Measurements from ENCODE around the gene TMEM131L.

Gene TMEM131L

DNA sequence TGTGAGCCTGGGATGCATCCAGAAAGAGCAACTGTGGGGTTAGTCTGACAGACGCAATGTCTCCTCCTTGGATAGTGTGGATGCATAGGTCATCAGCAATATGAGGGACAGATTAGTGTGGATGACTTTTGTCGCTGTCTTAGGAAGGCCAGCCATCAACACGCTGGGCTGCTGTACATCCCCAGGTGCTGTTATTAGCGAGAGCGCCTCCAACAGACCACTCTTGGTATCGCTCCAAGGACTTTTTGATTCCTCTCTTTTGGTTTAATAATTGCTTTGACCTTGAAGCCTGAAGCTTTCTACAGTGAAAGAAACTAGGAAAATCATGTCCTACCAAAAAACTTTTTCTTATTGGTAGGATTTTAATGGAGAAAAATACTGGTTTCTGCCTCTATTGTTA lies 76.7 kb downstream of the TMEM131L start:
- Histone ChIP-seq H4K20me1 (ENCODE audit: control insufficient read depth, insufficient read depth, low read depth, low read length) (peaks cover 65% of the 10 kb centered on the region), H3K79me2 (ENCODE audit: control insufficient read depth, low read length) (peaks cover 100% of the 10 kb centered on the region), H3K4me1 (ENCODE audit: control insufficient read depth, low read length) (peaks cover 44% of the 10 kb centered on the region), H3K9me3 (ENCODE audit: control insufficient read depth, insufficient read depth, low read length) (no peaks in the 10 kb centered on the region), H3K9me2 (replicated peaks; ENCODE audit: control insufficient read depth, low read length) (no peaks in the 10 kb centered on the region), H3F3A (ENCODE audit: control insufficient read depth, insufficient read depth) (peaks cover 51% of the 10 kb centered on the region), H3K4me2 (ENCODE audit: low read length) (no peak overlapping the region), H3K4me3 (ENCODE audit: low read length) (no peak overlapping the region), H3K27me3 (ENCODE audit: control insufficient read depth, low read length) (no peaks in the 10 kb centered on the region), H3K27ac (ENCODE audit: low read depth, low read length) (no peak overlapping the region), H3K36me3 (ENCODE audit: control insufficient read depth, low read length) (peaks cover 95% of the 10 kb centered on the region)
- TF ChIP-seq, protein P1, sequence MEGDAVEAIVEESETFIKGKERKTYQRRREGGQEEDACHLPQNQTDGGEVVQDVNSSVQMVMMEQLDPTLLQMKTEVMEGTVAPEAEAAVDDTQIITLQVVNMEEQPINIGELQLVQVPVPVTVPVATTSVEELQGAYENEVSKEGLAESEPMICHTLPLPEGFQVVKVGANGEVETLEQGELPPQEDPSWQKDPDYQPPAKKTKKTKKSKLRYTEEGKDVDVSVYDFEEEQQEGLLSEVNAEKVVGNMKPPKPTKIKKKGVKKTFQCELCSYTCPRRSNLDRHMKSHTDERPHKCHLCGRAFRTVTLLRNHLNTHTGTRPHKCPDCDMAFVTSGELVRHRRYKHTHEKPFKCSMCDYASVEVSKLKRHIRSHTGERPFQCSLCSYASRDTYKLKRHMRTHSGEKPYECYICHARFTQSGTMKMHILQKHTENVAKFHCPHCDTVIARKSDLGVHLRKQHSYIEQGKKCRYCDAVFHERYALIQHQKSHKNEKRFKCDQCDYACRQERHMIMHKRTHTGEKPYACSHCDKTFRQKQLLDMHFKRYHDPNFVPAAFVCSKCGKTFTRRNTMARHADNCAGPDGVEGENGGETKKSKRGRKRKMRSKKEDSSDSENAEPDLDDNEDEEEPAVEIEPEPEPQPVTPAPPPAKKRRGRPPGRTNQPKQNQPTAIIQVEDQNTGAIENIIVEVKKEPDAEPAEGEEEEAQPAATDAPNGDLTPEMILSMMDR (IDR thresholded peaks at IDR 0.05; ENCODE audit: low read depth, low read length, poor library complexity, severe bottlenecking), result peak; percentile 81
- TF ChIP-seq EZH2phosphoT487 (IDR thresholded peaks at IDR 0.05; ENCODE audit: borderline replicate concordance, low read length), result no peak

DNA sequence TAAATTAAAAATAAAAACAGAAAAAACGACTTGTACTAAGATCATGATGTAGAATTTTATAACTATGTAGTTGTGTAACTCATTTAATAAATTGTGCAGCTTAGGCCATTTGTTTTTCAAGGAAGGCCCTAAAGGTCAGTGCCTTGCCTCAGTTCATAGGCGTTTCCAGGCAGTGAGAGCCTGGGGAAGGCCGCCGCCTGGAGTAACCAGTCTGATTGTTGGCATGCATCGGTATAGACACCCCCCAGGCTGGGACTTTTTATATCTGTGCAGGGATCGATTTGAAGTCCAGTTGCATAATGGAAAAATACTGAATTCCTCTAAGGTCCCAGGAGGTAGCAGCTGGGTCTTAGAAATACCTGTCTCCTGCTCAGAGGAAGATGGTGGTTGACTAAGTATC lies 77.2 kb downstream of the TMEM131L start:
- H3K36me3 ChIP-seq (ENCODE audit: control insufficient read depth, low read length), result peaks cover 92% of the 10 kb centered on the region
- H4K20me1 ChIP-seq (ENCODE audit: control insufficient read depth, insufficient read depth, low read depth, low read length), result peaks cover 62% of the 10 kb centered on the region
- H3K4me3 ChIP-seq (ENCODE audit: low read length), result no peak overlapping the region
- peaks cover 100% of the 10 kb centered on the region for H3K79me2 ChIP-seq (ENCODE audit: control insufficient read depth, low read length)
- peaks cover 53% of the 10 kb centered on the region for H3F3A ChIP-seq (ENCODE audit: control insufficient read depth, insufficient read depth)
- no peak overlapping the region for H3K4me2 ChIP-seq (ENCODE audit: low read length)
- TF ChIP-seq EZH2phosphoT487 (IDR thresholded peaks at IDR 0.05; ENCODE audit: borderline replicate concordance, low read length), result no peak
- TF ChIP-seq, protein P1 (IDR thresholded peaks at IDR 0.05; ENCODE audit: low read depth, low read length, poor library complexity, severe bottlenecking), result no peak
- H3K4me1 ChIP-seq (ENCODE audit: control insufficient read depth, low read length), result peaks cover 43% of the 10 kb centered on the region
- no peaks in the 10 kb centered on the region for H3K9me3 ChIP-seq (ENCODE audit: control insufficient read depth, insufficient read depth, low read length)
- no peaks in the 10 kb centered on the region for H3K27me3 ChIP-seq (ENCODE audit: control insufficient read depth, low read length)
- no peaks in the 10 kb centered on the region for H3K9me2 ChIP-seq (replicated peaks; ENCODE audit: control insufficient read depth, low read length)
- H3K27ac ChIP-seq (ENCODE audit: low read depth, low read length), result no peak overlapping the region

DNA sequence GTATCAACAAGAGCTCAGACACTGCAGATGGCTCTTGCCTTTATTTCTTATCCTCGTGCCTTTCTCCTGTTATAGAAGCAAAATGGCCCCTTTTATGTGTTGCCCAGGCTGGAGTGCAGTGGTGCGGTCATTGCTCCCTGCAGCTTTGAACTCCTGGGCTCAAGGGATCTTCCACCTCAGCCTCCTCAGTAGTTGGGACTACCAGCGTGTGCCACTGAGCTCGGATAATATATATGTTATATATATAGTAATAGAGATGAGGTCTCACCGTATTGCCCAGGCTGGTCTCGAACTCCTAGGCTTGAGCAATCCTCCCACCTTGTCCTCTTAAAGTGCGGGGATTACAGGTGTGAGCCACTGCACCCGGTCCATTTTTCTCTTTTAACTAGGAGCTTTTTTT lies 79.7 kb downstream of the TMEM131L start:
- peaks cover 99% of the 10 kb centered on the region for H3K79me2 ChIP-seq (ENCODE audit: control insufficient read depth, low read length)
- peaks cover 86% of the 10 kb centered on the region for H3K36me3 ChIP-seq (ENCODE audit: control insufficient read depth, low read length)

More for the DNA sequence above, 79.7 kb downstream of the TMEM131L start:
- Histone ChIP-seq H3K4me1 (ENCODE audit: control insufficient read depth, low read length) (peaks cover 37% of the 10 kb centered on the region), H4K20me1 (ENCODE audit: control insufficient read depth, insufficient read depth, low read depth, low read length) (peaks cover 47% of the 10 kb centered on the region), H3K27me3 (ENCODE audit: control insufficient read depth, low read length) (no peaks in the 10 kb centered on the region), H3K27ac (ENCODE audit: low read depth, low read length) (no peak overlapping the region), H3K4me2 (ENCODE audit: low read length) (no peak overlapping the region), H3F3A (ENCODE audit: control insufficient read depth, insufficient read depth) (peaks cover 46% of the 10 kb centered on the region), H3K9me3 (ENCODE audit: control insufficient read depth, insufficient read depth, low read length) (no peaks in the 10 kb centered on the region), H3K4me3 (ENCODE audit: low read length) (no peak overlapping the region), H3K9me2 (replicated peaks; ENCODE audit: control insufficient read depth, low read length) (no peaks in the 10 kb centered on the region)
- no peak for TF ChIP-seq EZH2phosphoT487 (IDR thresholded peaks at IDR 0.05; ENCODE audit: borderline replicate concordance, low read length)
- TF ChIP-seq, protein P1 (IDR thresholded peaks at IDR 0.05; ENCODE audit: low read depth, low read length, poor library complexity, severe bottlenecking), result no peak
